Skin of body (tissue), 2 donors: ENCODE measurements around the gene SPDYE6. TPM values are rescaled to one million over a fixed set of nuclear protein-coding genes. Genes with fewer than 3 reads are reported as not detected.

Experiments
- small RNA-seq: library from RNA; depleted of rRNA; stranded (forward); fragments of <200 nt; gene quantifications from one replicate; pipeline ENCODE3, GENCODE V24; 2014; ENCODE audit warnings: low replicate concordance
- total RNA-seq: library from RNA; depleted of rRNA; stranded (reverse); fragments of >200 nt; gene quantifications from one replicate; pipeline ENCODE4 v1.2.3, GENCODE V29; 2014

The SPDYE6 gene
- total RNA-seq, 1 donor from 2014 or later: not detected

Small RNA genes lying within 50 kb of the gene (small RNA-seq; reads per million reads assigned to genes)
- gene AC091390.4: not detected
- not detected for gene MIR548O
- not detected for gene RF00019

Other genes starting within 250 kb of the SPDYE6 start
- 2.0 TPM for gene SH2B2, start 69.6 kb downstream of the SPDYE6 start, total RNA-seq
- gene PRKRIP1, start 39.9 kb upstream of the SPDYE6 start, total RNA-seq: 18.0 TPM
- gene ORAI2, start 77.1 kb upstream of the SPDYE6 start, total RNA-seq: 5.2 TPM
- 7.1 TPM for gene ALKBH4, start 108.4 kb upstream of the SPDYE6 start, total RNA-seq
- gene LRWD1, start 108.5 kb upstream of the SPDYE6 start, total RNA-seq: 8.0 TPM
- gene POLR2J, start 122.5 kb upstream of the SPDYE6 start, total RNA-seq: 12.4 TPM
- gene RASA4B, start 161.3 kb upstream of the SPDYE6 start, total RNA-seq: 6.7 TPM
- 16.2 TPM for gene UPK3BL2, start 187.3 kb upstream of the SPDYE6 start, total RNA-seq
- not detected for gene SPDYE2, start 194.8 kb upstream of the SPDYE6 start, total RNA-seq
- gene POLR2J3, start 216.1 kb upstream of the SPDYE6 start, total RNA-seq: 27.6 TPM